Stomach (tissue), 9 donors: ENCODE results near the gene EI24. TPM values are rescaled to one million over a fixed set of nuclear protein-coding genes. Genes with fewer than 3 reads are reported as not detected.
"Not testable (repeated sequence)": the region's sequence is repeated elsewhere in the genome, so short reads cannot be mapped to it uniquely, and the experiment has no call there.

Experiments used
- DNase-seq, 2 donors: peaks; one replicate each; pipeline versions ENCODE4 v3.0.0 to v3.0.0-alpha.2; 2013 to 2019
- H3K27ac ChIP-seq, 5 donors: fragments of 200-600 bp in 4 of 5; sonication (generic) in 4 of 5; one replicate each; pipeline ENCODE4 v1.5.1; 2013 to 2019; ENCODE audit warnings: mild to moderate bottlenecking in 1 of 5, moderate library complexity in 1 of 5
- H3K27me3 ChIP-seq, 3 donors: fragments of 200-600 bp; sonication (generic); one replicate each; pipeline ENCODE4 v1.5.1; 2017 to 2019; ENCODE audit warnings: mixed run types in 1 of 3
- H3K36me3 ChIP-seq, 4 donors: fragments of 200-600 bp; sonication (generic); 1 replicate in 3 of 4; 2 replicates in 1 of 4; pipeline ENCODE4 v1.5.1; 2016 to 2019
- H3K4me1 ChIP-seq, 4 donors: fragments of 200-600 bp; sonication (generic); one replicate each; pipeline ENCODE4 v1.5.1; 2016 to 2019
- H3K4me3 ChIP-seq, 4 donors: fragments of 200-600 bp; sonication (generic) in 3 of 4; one replicate each; pipeline ENCODE4 v1.5.1; 2016 to 2019; ENCODE audit warnings: mild to moderate bottlenecking in 1 of 4
- H3K9me3 ChIP-seq, 4 donors: fragments of 200-600 bp; sonication (generic); one replicate each; pipeline ENCODE4 v1.5.1; 2016 to 2019
- CTCF ChIP-seq, 7 experiments: fragments of 450-650 bp in 4 of 7; fragments of 200-600 bp in 3 of 7; sonication (generic) in 3 of 7; IDR thresholded peaks; one replicate each; pipeline ENCODE4 v1.5.1; 2016 to 2019; ENCODE audit warnings: antibody characterized with exemption in 7 of 7, control low read depth in 2 of 7, mild to moderate bottlenecking in 1 of 7
- EP300 ChIP-seq: sonication (generic); formaldehyde crosslinking; IDR thresholded peaks from one replicate; pipeline ENCODE4 v1.6.1; 2017; ENCODE audit warnings: antibody characterized with exemption
- POLR2A ChIP-seq, 4 donors: fragments of 450-650 bp; IDR thresholded peaks; one replicate each; pipeline ENCODE4 v1.6.1; 2016; ENCODE audit warnings: antibody characterized with exemption in 4 of 4, control low read depth in 2 of 4, mild to moderate bottlenecking in 1 of 4, moderate library complexity in 1 of 4
- POLR2AphosphoS5 ChIP-seq, 3 donors: sonication (generic); formaldehyde crosslinking; IDR thresholded peaks; one replicate each; pipeline ENCODE4 v1.6.1; 2016; ENCODE audit warnings: antibody characterized with exemption in 3 of 3
- WGBS, 5 donors: extraction: QIAGEN DNeasy Blood & Tissue Kit in 3 of 5; methylation state at CpG; one replicate each; pipeline versions ENCODE4 v1.1.5 to v1.1.7; 2013 to 2018; 5-methylcytosine and 5-hydroxymethylcytosine counted together
- intact Hi-C: fragments of 100-400 bp; cut with DNase I; formaldehyde crosslinking; loops from one replicate; pipeline ENCODE4 v1.15.1; 2023; ENCODE audit warnings: low total_unique reads
- polyA plus RNA-seq, 3 donors: library from polyadenylated mRNA; stranded (reverse); fragments of 200-250 nt; gene quantifications; one replicate each; pipeline ENCODE4 v1.2.3, GENCODE V29; 2013
- total RNA-seq, 5 donors: library from RNA; depleted of rRNA; stranded (reverse); fragments of >200 nt; gene quantifications; one replicate each; pipeline versions ENCODE4 v1.1.0 to v1.2.3, GENCODE V29; 2014 to 2016
- donor health status: healthy with polysubstance abuse.
- donor health status: Bipolar disorder and iron deficiency.
- donor health status: healthy.

Gene EI24
- total and polyA plus RNA-seq, 8 donors: 42.8 to 169 (median 87.7) TPM

GRCh38 chr11:125572916-125573315 lies 3.6 kb downstream of the EI24 start:
- no peak overlapping the region for H3K4me3 ChIP-seq
- H3K27me3 ChIP-seq: no peaks in the 10 kb centered on the region
- no peak overlapping the region for H3K27ac ChIP-seq
- intact Hi-C loops: no loop called here
- no peaks in the 10 kb centered on the region for H3K9me3 ChIP-seq
- WGBS, 5 donors: 81 to 85% (median 84%) methylated on average over 5 of the region's 5 CpGs
- TF ChIP-seq EP300: no peak
- no peak for TF ChIP-seq POLR2AphosphoS5 (IDR thresholded peaks at IDR 0.05)
- no peak for TF ChIP-seq CTCF (IDR thresholded peaks at IDR 0.05)
- TF ChIP-seq POLR2A (IDR thresholded peaks at IDR 0.05): no peak
- no peak for DNase-seq
- peaks cover 43 to 56% (median 53%) of the 10 kb centered on the region in 4 donors for H3K36me3 ChIP-seq
- H3K4me1 ChIP-seq: peaks cover 12 to 33% (median 20%) of the 10 kb centered on the region in 4 donors

GRCh38 chr11:125577181-125577580 lies 7.9 kb downstream of the EI24 start:
- H3K9me3 ChIP-seq, intact Hi-C loops, H3K27ac ChIP-seq, H3K4me1 ChIP-seq, DNase-seq, H3K4me3 ChIP-seq, H3K27me3 ChIP-seq: not testable (repeated sequence)
- H3K36me3 ChIP-seq: peaks cover 76 to 99% (median 96%) of the 10 kb centered on the region in 4 donors
- WGBS, 5 donors: 92 to 96% (median 96%) methylated on average over 14 of the region's 14 CpGs

DNA sequence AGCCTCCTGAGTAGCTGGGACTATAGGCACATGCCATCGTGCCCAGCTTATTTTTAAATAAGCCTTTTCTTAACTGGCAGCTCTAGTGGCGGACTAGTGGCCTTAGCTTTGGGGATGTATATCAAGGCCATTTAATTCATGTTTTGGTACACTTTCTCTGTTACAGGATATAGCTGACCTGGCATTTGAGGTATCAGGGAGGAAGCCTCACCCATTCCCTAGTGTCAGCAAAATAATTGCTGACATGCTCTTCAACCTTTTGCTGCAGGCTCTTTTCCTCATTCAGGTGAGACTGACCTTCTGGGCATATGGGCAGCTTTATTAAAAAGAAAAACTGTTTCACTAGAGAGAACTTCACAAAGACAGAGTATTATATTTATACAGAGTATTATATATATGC lies 9.5 kb downstream of the EI24 start:
- intact Hi-C loops: no loop called here
- Histone ChIP-seq H3K4me1 (no peaks in the 10 kb centered on the region), H3K27me3 (no peaks in the 10 kb centered on the region), H3K36me3 (peaks cover 82 to 100% (median 100%) of the 10 kb centered on the region in 4 donors), H3K4me3 (no peak overlapping the region), H3K9me3 (no peaks in the 10 kb centered on the region), H3K27ac (no peak overlapping the region)
- TF ChIP-seq EP300: no peak
- DNase-seq: no peak
- WGBS, 5 donors: 95 to 98% (median 97%) methylated on average over 2 of the region's 2 CpGs

GRCh38 chr11:125579811-125580210 lies 10.5 kb downstream of the EI24 start:
- Histone ChIP-seq H3K27me3 (no peaks in the 10 kb centered on the region), H3K9me3 (no peaks in the 10 kb centered on the region), H3K4me3 (no peak overlapping the region), H3K36me3 (peaks cover 76 to 100% (median 100%) of the 10 kb centered on the region in 4 donors), H3K4me1 (no peaks in the 10 kb centered on the region), H3K27ac (no peak overlapping the region)
- DNase-seq: no peak
- 90 to 96% (median 95%) methylated on average over 5 of the region's 5 CpGs for WGBS, 5 donors
- TF ChIP-seq POLR2AphosphoS5 (IDR thresholded peaks at IDR 0.05) (no peak), POLR2A (IDR thresholded peaks at IDR 0.05) (no peak), CTCF (IDR thresholded peaks at IDR 0.05) (no peak), EP300 (no peak)
- intact Hi-C loops: no loop called here

DNA sequence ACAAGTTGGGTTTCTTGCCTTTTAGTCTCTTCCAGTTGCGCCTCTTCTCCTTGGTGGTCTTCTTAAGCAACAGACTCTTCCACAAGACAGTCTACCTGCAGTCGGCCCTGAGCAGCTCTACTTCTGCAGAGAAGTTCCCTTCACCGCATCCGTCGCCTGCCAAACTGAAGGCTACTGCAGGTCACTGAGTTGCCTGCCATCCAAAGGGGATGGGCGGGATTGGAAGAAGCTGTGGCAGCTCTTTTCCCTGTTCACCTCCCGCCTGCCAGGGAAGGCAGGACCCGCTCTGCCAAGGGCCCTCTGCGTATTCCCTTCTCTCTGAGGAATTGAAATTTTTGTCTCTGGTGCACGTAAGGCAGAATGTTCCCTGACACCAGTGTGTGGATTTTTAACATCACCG lies 14.2 kb downstream of the EI24 start:
- no peak for DNase-seq
- Histone ChIP-seq H3K36me3 (peaks cover 42 to 69% (median 67%) of the 10 kb centered on the region in 4 donors), H3K9me3 (no peaks in the 10 kb centered on the region), H3K4me1 (no peaks in the 10 kb centered on the region), H3K27me3 (no peaks in the 10 kb centered on the region), H3K4me3 (no peak overlapping the region), H3K27ac (no peak overlapping the region)
- 94 to 98% (median 96%) methylated on average over 11 of the region's 11 CpGs for WGBS, 5 donors
- TF ChIP-seq POLR2AphosphoS5 (IDR thresholded peaks at IDR 0.05): no peak
- no peak for TF ChIP-seq POLR2A (IDR thresholded peaks at IDR 0.05)
- no peak for TF ChIP-seq CTCF (IDR thresholded peaks at IDR 0.05)
- TF ChIP-seq EP300: no peak
- intact Hi-C loops: no loop called here
